Esophagus squamous epithelium (tissue), 5 donors: Measurements from ENCODE around the gene STAP2. TPM values are rescaled to one million over a fixed set of nuclear protein-coding genes. Genes with fewer than 3 reads are reported as not detected.
A peak's percentile ranks its signal among the peaks of the same experiment; 100 is the strongest.

ENCODE experiments used
- DNase-seq: peaks from one replicate; lab custom pipeline; 2025; lab: John Stamatoyannopoulos, UW
- H3K27ac ChIP-seq, 4 donors: fragments of 200-600 bp; sonication (generic); one replicate each; pipeline ENCODE4 v1.5.1; 2016 to 2019; ENCODE audit warnings: mild to moderate bottlenecking in 1 of 4
- H3K27me3 ChIP-seq, 4 donors: fragments of 200-600 bp; sonication (generic); 1 replicate in 3 of 4; 2 replicates in 1 of 4; pipeline versions ENCODE4 v1.5.1 to v1.6.0; 2017 to 2021; ENCODE audit warnings: antibody characterized with exemption in 1 of 4
- H3K36me3 ChIP-seq, 3 donors: fragments of 200-600 bp; sonication (generic); one replicate each; pipeline ENCODE4 v1.5.1; 2016 to 2019
- H3K4me1 ChIP-seq, 3 donors: fragments of 200-600 bp; sonication (generic); one replicate each; pipeline ENCODE4 v1.5.1; 2017 to 2019
- H3K4me3 ChIP-seq, 4 donors: fragments of 200-600 bp; sonication (generic); 1 replicate in 3 of 4; 2 replicates in 1 of 4; pipeline ENCODE4 v1.5.1; 2016 to 2019; ENCODE audit warnings: mild to moderate bottlenecking in 2 of 4, moderate library complexity in 1 of 4
- H3K9me3 ChIP-seq, 3 donors: fragments of 200-600 bp; sonication (generic); one replicate each; pipeline ENCODE4 v1.5.1; 2016 to 2019
- POLR2A ChIP-seq, 4 donors: fragments of 450-650 bp; IDR thresholded peaks; one replicate each; pipeline ENCODE4 v1.6.1; 2017; ENCODE audit warnings: antibody characterized with exemption in 4 of 4, mild to moderate bottlenecking in 4 of 4, moderate library complexity in 3 of 4
- WGBS, 2 donors: methylation state at CpG; one replicate each; pipeline ENCODE4 v1.1.5; 2018; 5-methylcytosine and 5-hydroxymethylcytosine counted together
- intact Hi-C: fragments of 100-400 bp; cut with DNase I; formaldehyde crosslinking; loops from one replicate; pipeline ENCODE4 v1.15.0; 2022
- total RNA-seq, 4 donors: library from RNA; depleted of rRNA; stranded (reverse); fragments of >200 nt; gene quantifications; one replicate each; pipeline ENCODE4 v1.1.0, GENCODE V29; 2016
- TF ChIP-seq, protein P1 (sequence below), 6 experiments: fragments of 450-650 bp in 4 of 6; fragments of 200-600 bp in 2 of 6; sonication (generic) in 2 of 6; IDR thresholded peaks; one replicate each; pipeline ENCODE4 v1.5.1; 2016 to 2019; ENCODE audit warnings: antibody characterized with exemption in 6 of 6, mild to moderate bottlenecking in 4 of 6, moderate library complexity in 4 of 6
- donor health status: DM: yes; HTN: yes; CAD: no.

Gene STAP2
- total RNA-seq, 4 donors from 2014 or later = 61.4 to 131 (median 82.5) TPM

GRCh38 chr19:4279530-4280422 is 58.9 kb downstream of the STAP2 start:
- 4 to 7% methylated on average over 16 to 21 of the region's 71 CpGs for WGBS, 2 donors
- intact Hi-C loops = no loop called here
- Histone ChIP-seq H3K36me3 (no peaks in the 10 kb centered on the region), H3K27me3 (peaks cover 10 to 78% (median 23%) of the 10 kb centered on the region in 4 donors), H3K4me3 (peak overlapping the region in 2 of 4 donors; percentile 25 to 27), H3K9me3 (no peaks in the 10 kb centered on the region), H3K27ac (no peak overlapping the region), H3K4me1 (peaks cover 11 to 20% (median 12%) of the 10 kb centered on the region in 3 donors)
- no peak for DNase-seq
- TF ChIP-seq, protein P1, sequence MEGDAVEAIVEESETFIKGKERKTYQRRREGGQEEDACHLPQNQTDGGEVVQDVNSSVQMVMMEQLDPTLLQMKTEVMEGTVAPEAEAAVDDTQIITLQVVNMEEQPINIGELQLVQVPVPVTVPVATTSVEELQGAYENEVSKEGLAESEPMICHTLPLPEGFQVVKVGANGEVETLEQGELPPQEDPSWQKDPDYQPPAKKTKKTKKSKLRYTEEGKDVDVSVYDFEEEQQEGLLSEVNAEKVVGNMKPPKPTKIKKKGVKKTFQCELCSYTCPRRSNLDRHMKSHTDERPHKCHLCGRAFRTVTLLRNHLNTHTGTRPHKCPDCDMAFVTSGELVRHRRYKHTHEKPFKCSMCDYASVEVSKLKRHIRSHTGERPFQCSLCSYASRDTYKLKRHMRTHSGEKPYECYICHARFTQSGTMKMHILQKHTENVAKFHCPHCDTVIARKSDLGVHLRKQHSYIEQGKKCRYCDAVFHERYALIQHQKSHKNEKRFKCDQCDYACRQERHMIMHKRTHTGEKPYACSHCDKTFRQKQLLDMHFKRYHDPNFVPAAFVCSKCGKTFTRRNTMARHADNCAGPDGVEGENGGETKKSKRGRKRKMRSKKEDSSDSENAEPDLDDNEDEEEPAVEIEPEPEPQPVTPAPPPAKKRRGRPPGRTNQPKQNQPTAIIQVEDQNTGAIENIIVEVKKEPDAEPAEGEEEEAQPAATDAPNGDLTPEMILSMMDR (IDR thresholded peaks at IDR 0.05) = no peak
- no peak for TF ChIP-seq POLR2A (IDR thresholded peaks at IDR 0.05)

DNA sequence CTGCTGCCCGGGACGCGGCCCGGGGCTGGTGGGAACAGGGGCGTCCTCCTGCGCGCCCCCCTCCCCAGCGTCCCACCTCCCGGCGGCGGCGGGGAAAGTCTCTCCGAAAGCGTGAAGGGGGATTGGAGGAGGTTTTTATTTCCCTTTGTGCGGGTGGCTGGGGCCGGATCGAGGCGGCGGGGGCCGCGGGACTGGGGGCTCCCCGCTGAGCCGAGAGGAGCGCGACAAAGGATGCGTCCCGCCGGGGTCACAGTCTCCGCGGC is 59.4 kb downstream of the STAP2 start:
- TF ChIP-seq, protein P1 (IDR thresholded peaks at IDR 0.05) = no peak
- TF ChIP-seq POLR2A (IDR thresholded peaks at IDR 0.05) = no peak
- Histone ChIP-seq H3K36me3 (no peaks in the 10 kb centered on the region), H3K4me1 (peaks cover 11 to 20% (median 12%) of the 10 kb centered on the region in 3 donors), H3K4me3 (peak overlapping the region in 2 of 4 donors; percentile 25 to 27), H3K27ac (no peak overlapping the region), H3K27me3 (peaks cover 10 to 72% (median 23%) of the 10 kb centered on the region in 4 donors), H3K9me3 (no peaks in the 10 kb centered on the region)
- DNase-seq = no peak
- intact Hi-C loops = no loop called here
- WGBS, 2 donors = no CpG with 5 or more reads among the region's 30 CpGs

GRCh38 chr19:4278419-4279266 is 60.0 kb downstream of the STAP2 start, which contains the start of gene SHD:
Gene SHD, plus strand, starts transcription at chr19:4279266. Its CDS starts 798 bp downstream, at chr19:4280064.
- intact Hi-C loops = no loop called here
- Histone ChIP-seq H3K4me1 (peaks cover 11 to 20% (median 12%) of the 10 kb centered on the region in 3 donors), H3K27me3 (peaks cover 10 to 68% (median 23%) of the 10 kb centered on the region in 4 donors), H3K9me3 (no peaks in the 10 kb centered on the region), H3K27ac (no peak within 1 kb of the TSS), H3K36me3 (no peaks in the 10 kb centered on the region), H3K4me3 (peak within 1 kb of the TSS in 2 of 4 donors; percentile 25 to 27)
- DNase-seq = no peak
- 5 to 10% methylated on average over 13 to 23 of the region's 44 CpGs for WGBS, 2 donors
- TF ChIP-seq POLR2A (IDR thresholded peaks at IDR 0.05) = no peak
- TF ChIP-seq, protein P1 (IDR thresholded peaks at IDR 0.05) = no peak

DNA sequence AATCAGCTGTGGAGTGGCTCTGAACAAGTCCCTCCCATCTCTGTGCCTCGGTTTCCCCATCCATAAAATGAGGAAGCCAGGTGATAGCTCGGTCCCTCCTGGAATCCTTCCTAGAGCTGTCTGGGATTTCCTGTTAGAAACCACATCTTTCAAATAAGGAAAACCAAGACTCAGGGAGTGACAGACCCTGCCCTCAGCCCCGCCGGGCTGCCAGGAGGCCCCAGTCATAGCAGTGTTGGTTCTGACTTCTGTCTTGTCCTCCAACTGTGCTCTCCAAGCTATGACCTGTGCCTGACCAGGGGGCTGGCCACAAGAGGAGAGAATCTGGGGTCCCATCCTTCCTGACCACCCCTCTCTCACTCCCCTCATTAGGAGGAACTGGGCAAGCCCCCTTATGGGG is 60.6 kb downstream of the STAP2 start:
- H3K4me3 ChIP-seq = no peak overlapping the region
- H3K36me3 ChIP-seq = no peaks in the 10 kb centered on the region
- peaks cover 11 to 20% (median 12%) of the 10 kb centered on the region in 3 donors for H3K4me1 ChIP-seq
- DNase-seq = no peak
- peaks cover 10 to 61% (median 23%) of the 10 kb centered on the region in 4 donors for H3K27me3 ChIP-seq
- H3K9me3 ChIP-seq = no peaks in the 10 kb centered on the region
- no peak overlapping the region for H3K27ac ChIP-seq
- 24 to 39% methylated on average over 4 of the region's 4 CpGs for WGBS, 2 donors
- intact Hi-C loops = no loop called here
- TF ChIP-seq, protein P1 (IDR thresholded peaks at IDR 0.05) = no peak
- no peak for TF ChIP-seq POLR2A (IDR thresholded peaks at IDR 0.05)
